Measurements from ENCODE around the gene KATNAL2. TPM values are rescaled to one million over a fixed set of nuclear protein-coding genes. Genes with fewer than 3 reads are reported as not detected.

Gene KATNAL2
- total RNA-seq, 2 donors from 2014 or later, result 4.2 to 6.4 TPM

- H3K27ac ChIP-seq (ENCODE audit: low read depth, low read length), result no peak overlapping the region
- peaks cover 45% of the 10 kb centered on the region for H3K36me3 ChIP-seq (ENCODE audit: control insufficient read depth, insufficient read depth, low read length)
- H3K4me3 ChIP-seq (ENCODE audit: low read length), result no peak overlapping the region
- TF ChIP-seq, protein P1, sequence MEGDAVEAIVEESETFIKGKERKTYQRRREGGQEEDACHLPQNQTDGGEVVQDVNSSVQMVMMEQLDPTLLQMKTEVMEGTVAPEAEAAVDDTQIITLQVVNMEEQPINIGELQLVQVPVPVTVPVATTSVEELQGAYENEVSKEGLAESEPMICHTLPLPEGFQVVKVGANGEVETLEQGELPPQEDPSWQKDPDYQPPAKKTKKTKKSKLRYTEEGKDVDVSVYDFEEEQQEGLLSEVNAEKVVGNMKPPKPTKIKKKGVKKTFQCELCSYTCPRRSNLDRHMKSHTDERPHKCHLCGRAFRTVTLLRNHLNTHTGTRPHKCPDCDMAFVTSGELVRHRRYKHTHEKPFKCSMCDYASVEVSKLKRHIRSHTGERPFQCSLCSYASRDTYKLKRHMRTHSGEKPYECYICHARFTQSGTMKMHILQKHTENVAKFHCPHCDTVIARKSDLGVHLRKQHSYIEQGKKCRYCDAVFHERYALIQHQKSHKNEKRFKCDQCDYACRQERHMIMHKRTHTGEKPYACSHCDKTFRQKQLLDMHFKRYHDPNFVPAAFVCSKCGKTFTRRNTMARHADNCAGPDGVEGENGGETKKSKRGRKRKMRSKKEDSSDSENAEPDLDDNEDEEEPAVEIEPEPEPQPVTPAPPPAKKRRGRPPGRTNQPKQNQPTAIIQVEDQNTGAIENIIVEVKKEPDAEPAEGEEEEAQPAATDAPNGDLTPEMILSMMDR (conservative IDR thresholded peaks at IDR 0.05), result no peak
- peak overlapping the region; percentile 11 for H3K4me3 Mint-ChIP-seq
- no peaks in the 10 kb centered on the region for H3K27me3 ChIP-seq (ENCODE audit: control insufficient read depth, insufficient read depth, low read length, poor library complexity, severe bottlenecking)
- H3K9ac ChIP-seq (ENCODE audit: extremely low read depth, low read length, poor library complexity, severe bottlenecking), result no peak overlapping the region
- peak overlapping the region; percentile 85 for H3K27ac Mint-ChIP-seq
- no peaks in the 10 kb centered on the region for H3K9me3 Mint-ChIP-seq
- peaks cover 55% of the 10 kb centered on the region for H3K4me1 Mint-ChIP-seq
- peaks cover 18% of the 10 kb centered on the region for H3K4me1 ChIP-seq (ENCODE audit: control insufficient read depth, insufficient read depth, low read length)
- no peak for DNase-seq
- no peaks in the 10 kb centered on the region for H3K27me3 Mint-ChIP-seq (ENCODE audit: insufficient read depth)
- WGBS, 2 experiments (ENCODE audit: insufficient coverage in 1 of 2, insufficient read length in 1 of 2), result 67 to 78% methylated on average over 1 to 2 of the region's 2 CpGs
- peaks cover 39% of the 10 kb centered on the region for H3K36me3 Mint-ChIP-seq (ENCODE audit: low read depth)
- no peaks in the 10 kb centered on the region for H3K9me3 ChIP-seq (ENCODE audit: control insufficient read depth, low read length)
Measured at GRCh38 chr18:47115205-47115604, 197.8 kb downstream of the KATNAL2 start.

DNA sequence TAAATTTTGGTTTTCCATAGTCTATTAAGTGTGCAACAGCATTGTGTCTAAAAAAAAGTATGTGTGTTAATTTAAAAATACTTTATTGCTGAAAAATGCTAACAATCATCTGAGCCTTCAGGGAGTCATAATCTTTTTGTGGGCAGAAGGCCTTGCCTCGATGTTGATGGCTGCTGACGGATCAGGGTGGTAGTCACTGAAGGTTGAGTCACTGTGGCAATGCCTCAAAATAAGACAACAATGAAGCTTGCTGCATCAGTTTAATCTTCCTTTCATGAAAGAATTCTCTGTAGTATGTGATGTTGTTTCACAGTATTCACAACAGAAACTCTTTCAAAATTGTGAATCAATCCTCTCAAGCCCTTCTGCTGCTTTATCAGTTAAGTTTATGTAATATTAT lies 201.6 kb downstream of the KATNAL2 start:
- no peak for DNase-seq
- H3K27ac ChIP-seq (ENCODE audit: low read depth, low read length), result no peak overlapping the region
- no peaks in the 10 kb centered on the region for H3K9me3 ChIP-seq (ENCODE audit: control insufficient read depth, low read length)
- Mint-ChIP-seq H3K27me3 (ENCODE audit: insufficient read depth) (no peaks in the 10 kb centered on the region), H3K4me1 (peaks cover 29% of the 10 kb centered on the region), H3K27ac (no peak overlapping the region), H3K36me3 (ENCODE audit: low read depth) (peaks cover 27% of the 10 kb centered on the region), H3K9me3 (no peaks in the 10 kb centered on the region), H3K4me3 (no peak overlapping the region)
- H3K4me3 ChIP-seq (ENCODE audit: low read length), result no peak overlapping the region
- WGBS, 2 experiments (ENCODE audit: insufficient coverage in 1 of 2, insufficient read length in 1 of 2), result 86 to 95% methylated on average over 2 of the region's 2 CpGs
- H3K4me1 ChIP-seq (ENCODE audit: control insufficient read depth, insufficient read depth, low read length), result peaks cover 5% of the 10 kb centered on the region
- no peaks in the 10 kb centered on the region for H3K27me3 ChIP-seq (ENCODE audit: control insufficient read depth, insufficient read depth, low read length, poor library complexity, severe bottlenecking)
- peaks cover 34% of the 10 kb centered on the region for H3K36me3 ChIP-seq (ENCODE audit: control insufficient read depth, insufficient read depth, low read length)
- TF ChIP-seq, protein P1 (conservative IDR thresholded peaks at IDR 0.05), result no peak
- no peak overlapping the region for H3K9ac ChIP-seq (ENCODE audit: extremely low read depth, low read length, poor library complexity, severe bottlenecking)

DNA sequence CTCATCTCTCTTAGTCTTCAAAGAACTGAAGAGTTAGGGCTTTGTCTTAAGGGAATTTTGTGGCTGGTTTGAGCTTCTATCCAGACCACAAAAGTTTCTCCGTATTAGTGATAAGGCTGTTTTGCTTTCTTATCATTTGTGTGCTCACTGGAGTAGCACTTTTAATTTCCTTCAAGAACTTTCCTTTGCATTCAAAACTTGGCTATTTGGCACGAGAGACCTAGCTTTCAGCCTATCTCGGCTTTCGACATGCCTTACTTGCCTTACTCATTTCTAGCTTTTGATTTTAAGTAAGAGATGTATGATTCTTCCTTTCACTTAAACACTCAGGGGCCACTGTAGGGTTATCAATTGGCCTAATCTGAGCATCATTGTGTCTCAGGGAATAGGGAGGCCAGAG lies 203.0 kb downstream of the KATNAL2 start:
- H3K9ac ChIP-seq (ENCODE audit: extremely low read depth, low read length, poor library complexity, severe bottlenecking), result no peak overlapping the region
- H3K27ac Mint-ChIP-seq, result no peak overlapping the region
- H3K9me3 ChIP-seq (ENCODE audit: control insufficient read depth, low read length), result no peaks in the 10 kb centered on the region
- H3K4me1 ChIP-seq (ENCODE audit: control insufficient read depth, insufficient read depth, low read length), result peaks cover 5% of the 10 kb centered on the region
- DNase-seq, result no peak
- H3K36me3 Mint-ChIP-seq (ENCODE audit: low read depth), result peaks cover 29% of the 10 kb centered on the region
- H3K4me1 Mint-ChIP-seq, result peaks cover 18% of the 10 kb centered on the region
- H3K9me3 Mint-ChIP-seq, result no peaks in the 10 kb centered on the region
- 91 to 100% methylated on average over 1 to 4 of the region's 4 CpGs for WGBS, 2 experiments (ENCODE audit: insufficient coverage in 1 of 2, insufficient read length in 1 of 2)
- H3K4me3 Mint-ChIP-seq, result no peak overlapping the region
- no peaks in the 10 kb centered on the region for H3K27me3 ChIP-seq (ENCODE audit: control insufficient read depth, insufficient read depth, low read length, poor library complexity, severe bottlenecking)
- H3K27me3 Mint-ChIP-seq (ENCODE audit: insufficient read depth), result no peaks in the 10 kb centered on the region
- H3K27ac ChIP-seq (ENCODE audit: low read depth, low read length), result no peak overlapping the region
- peaks cover 35% of the 10 kb centered on the region for H3K36me3 ChIP-seq (ENCODE audit: control insufficient read depth, insufficient read depth, low read length)
- no peak overlapping the region for H3K4me3 ChIP-seq (ENCODE audit: low read length)
- TF ChIP-seq, protein P1 (conservative IDR thresholded peaks at IDR 0.05), result no peak

All from endodermal cell (in vitro differentiated cells).